ENCODE measurements around the gene TMEM106B.

GRCh38 chr7:12244694-12245093 is 33.6 kb downstream of the TMEM106B start:
- TF ChIP-seq CTCF (IDR thresholded peaks at IDR 0.05; ENCODE audit: low read length) (no peak), EZH2 (IDR thresholded peaks at IDR 0.05; ENCODE audit: borderline replicate concordance, low read length) (no peak)
